Measurements from ENCODE around the gene SEMA5B. TPM values are rescaled to one million over a fixed set of nuclear protein-coding genes. Genes with fewer than 3 reads are reported as not detected.

SEMA5B gene
- total and polyA plus RNA-seq, 2 donors (not counting 1 experiment from before 2014, with no cell fraction given), result not detected

DNA sequence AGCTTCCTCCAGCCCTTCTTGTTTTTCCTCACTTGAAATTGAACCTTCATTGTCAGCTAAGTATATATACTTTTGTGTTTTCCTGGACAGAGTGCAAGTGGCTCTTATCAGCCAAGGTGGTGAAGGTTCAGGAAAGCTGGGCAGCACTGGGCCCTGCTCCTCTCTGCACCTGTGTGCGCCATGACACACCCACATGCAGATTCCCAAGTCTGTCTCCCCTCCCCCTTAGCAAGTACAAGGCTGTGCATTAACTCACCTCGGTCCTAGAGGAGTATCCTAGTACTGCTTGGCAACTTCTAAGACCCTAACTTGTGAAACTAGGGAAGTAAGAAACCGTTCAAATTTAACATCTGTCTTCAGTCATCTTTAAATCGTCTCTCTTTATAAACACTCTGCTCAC lies 146.9 kb downstream of the SEMA5B start:
- Histone ChIP-seq H3K27ac (ENCODE audit: low read length in 2 of 2) (no peak overlapping the region), H3K36me3 (replicated peaks in 1 of 2; ENCODE audit: control extremely low read depth in 1 of 2, control insufficient read depth in 1 of 2, extremely low read depth in 1 of 2, insufficient read depth in 2 of 2, low read length in 1 of 2) (peaks cover 0 to 6% of the 10 kb centered on the region in 2 experiments), H3K9ac (ENCODE audit: low read length) (no peak overlapping the region), H4K20me1 (ENCODE audit: control insufficient read depth, insufficient read depth, low read length, poor library complexity, severe bottlenecking) (no peaks in the 10 kb centered on the region), H3K4me3 (ENCODE audit: control extremely low read depth in 1 of 5, extremely low read depth in 1 of 5, insufficient read depth in 1 of 5, low read depth in 2 of 5, low read length in 4 of 5) (no peak overlapping the region), H3K27me3 (replicated peaks in 1 of 4; ENCODE audit: control extremely low read depth in 1 of 4, control insufficient read depth in 3 of 4, insufficient read depth in 4 of 4, low read length in 3 of 4) (no peaks in the 10 kb centered on the region), H3K4me2 (replicated peaks; ENCODE audit: low read depth, low read length, poor library complexity, severe bottlenecking) (no peak overlapping the region), H3K9me3 (ENCODE audit: control extremely low read depth in 1 of 3, control insufficient read depth in 2 of 3, insufficient read depth in 1 of 3, low read length in 2 of 3) (no peaks in the 10 kb centered on the region), H3K79me2 (ENCODE audit: control insufficient read depth, insufficient read depth, low read length) (no peaks in the 10 kb centered on the region), H2AFZ (ENCODE audit: insufficient read depth, low read depth, low read length, poor library complexity, severe bottlenecking) (no peak overlapping the region), H3K4me1 (ENCODE audit: control insufficient read depth in 2 of 2, insufficient read depth in 2 of 2, low read length in 2 of 2) (peaks cover 3 to 9% of the 10 kb centered on the region in 2 donors)
- 100% methylated on average over 1 of the region's 4 CpGs for WGBS (ENCODE audit: insufficient coverage)
- no peak for DNase-seq
- ChIA-PET POLR2A (no interaction called here), CTCF (no interaction called here)
- H3K9me3 Mint-ChIP-seq (ENCODE audit: insufficient read depth), result no peaks in the 10 kb centered on the region
- no peaks in the 10 kb centered on the region for H3K27me3 Mint-ChIP-seq
- ATAC-seq (ENCODE audit: low read depth), result no peak
- H3K27ac Mint-ChIP-seq, result no peak overlapping the region
- TF ChIP-seq, protein P1, sequence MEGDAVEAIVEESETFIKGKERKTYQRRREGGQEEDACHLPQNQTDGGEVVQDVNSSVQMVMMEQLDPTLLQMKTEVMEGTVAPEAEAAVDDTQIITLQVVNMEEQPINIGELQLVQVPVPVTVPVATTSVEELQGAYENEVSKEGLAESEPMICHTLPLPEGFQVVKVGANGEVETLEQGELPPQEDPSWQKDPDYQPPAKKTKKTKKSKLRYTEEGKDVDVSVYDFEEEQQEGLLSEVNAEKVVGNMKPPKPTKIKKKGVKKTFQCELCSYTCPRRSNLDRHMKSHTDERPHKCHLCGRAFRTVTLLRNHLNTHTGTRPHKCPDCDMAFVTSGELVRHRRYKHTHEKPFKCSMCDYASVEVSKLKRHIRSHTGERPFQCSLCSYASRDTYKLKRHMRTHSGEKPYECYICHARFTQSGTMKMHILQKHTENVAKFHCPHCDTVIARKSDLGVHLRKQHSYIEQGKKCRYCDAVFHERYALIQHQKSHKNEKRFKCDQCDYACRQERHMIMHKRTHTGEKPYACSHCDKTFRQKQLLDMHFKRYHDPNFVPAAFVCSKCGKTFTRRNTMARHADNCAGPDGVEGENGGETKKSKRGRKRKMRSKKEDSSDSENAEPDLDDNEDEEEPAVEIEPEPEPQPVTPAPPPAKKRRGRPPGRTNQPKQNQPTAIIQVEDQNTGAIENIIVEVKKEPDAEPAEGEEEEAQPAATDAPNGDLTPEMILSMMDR (IDR thresholded peaks at IDR 0.05), result no peak
- TF ChIP-seq EZH2 (IDR thresholded peaks at IDR 0.05; ENCODE audit: borderline replicate concordance, insufficient read depth, low read depth, low read length, poor library complexity, severe bottlenecking), result no peak
- intact Hi-C loops (cut with micrococcal nuclease), result no loop called here
- H3K4me3 Mint-ChIP-seq, result no peak overlapping the region
- H3K4me1 Mint-ChIP-seq, result peaks cover 10% of the 10 kb centered on the region

DNA sequence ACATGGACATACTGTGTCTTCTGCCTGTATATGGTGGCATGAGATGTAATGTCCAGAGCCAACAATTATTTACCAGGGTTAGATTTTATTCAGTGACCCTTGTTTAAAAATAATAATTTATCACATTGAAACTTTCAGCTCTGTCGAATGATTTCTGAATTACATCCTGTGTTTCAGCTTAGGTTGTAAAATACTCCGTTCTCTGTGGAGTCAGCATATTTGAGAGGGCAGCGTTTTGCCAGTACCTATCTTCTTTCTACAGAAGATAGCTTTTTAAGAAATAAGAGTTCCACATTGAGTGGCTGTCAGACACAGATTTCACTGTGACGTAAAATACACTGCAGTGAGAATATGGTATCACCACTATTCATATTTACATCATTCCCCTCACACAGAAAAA lies 147.4 kb downstream of the SEMA5B start:
- Histone ChIP-seq H3K4me2 (replicated peaks; ENCODE audit: low read depth, low read length, poor library complexity, severe bottlenecking) (no peak overlapping the region), H3K9ac (ENCODE audit: low read length) (no peak overlapping the region), H3K27ac (ENCODE audit: low read length in 2 of 2) (no peak overlapping the region), H2AFZ (ENCODE audit: insufficient read depth, low read depth, low read length, poor library complexity, severe bottlenecking) (no peak overlapping the region), H3K9me3 (ENCODE audit: control extremely low read depth in 1 of 3, control insufficient read depth in 2 of 3, insufficient read depth in 1 of 3, low read length in 2 of 3) (peaks cover 0 to 4% (median 0%) of the 10 kb centered on the region in 3 donors), H3K79me2 (ENCODE audit: control insufficient read depth, insufficient read depth, low read length) (no peaks in the 10 kb centered on the region), H3K4me3 (ENCODE audit: control extremely low read depth in 1 of 5, extremely low read depth in 1 of 5, insufficient read depth in 1 of 5, low read depth in 2 of 5, low read length in 4 of 5) (no peak overlapping the region), H3K4me1 (ENCODE audit: control insufficient read depth in 2 of 2, insufficient read depth in 2 of 2, low read length in 2 of 2) (peaks cover 7 to 14% of the 10 kb centered on the region in 2 donors), H3K27me3 (replicated peaks in 1 of 4; ENCODE audit: control extremely low read depth in 1 of 4, control insufficient read depth in 3 of 4, insufficient read depth in 4 of 4, low read length in 3 of 4) (no peaks in the 10 kb centered on the region), H3K36me3 (replicated peaks in 1 of 2; ENCODE audit: control extremely low read depth in 1 of 2, control insufficient read depth in 1 of 2, extremely low read depth in 1 of 2, insufficient read depth in 2 of 2, low read length in 1 of 2) (peaks cover 0 to 6% of the 10 kb centered on the region in 2 experiments), H4K20me1 (ENCODE audit: control insufficient read depth, insufficient read depth, low read length, poor library complexity, severe bottlenecking) (no peaks in the 10 kb centered on the region)
- intact Hi-C loops (cut with micrococcal nuclease), result no loop called here
- Mint-ChIP-seq H3K4me3 (no peak overlapping the region), H3K27me3 (no peaks in the 10 kb centered on the region), H3K9me3 (ENCODE audit: insufficient read depth) (no peaks in the 10 kb centered on the region), H3K27ac (no peak overlapping the region), H3K4me1 (peaks cover 11% of the 10 kb centered on the region)
- ChIA-PET CTCF (no interaction called here), POLR2A (no interaction called here)
- 100% methylated on average over 1 of the region's 4 CpGs for WGBS (ENCODE audit: insufficient coverage)
- DNase-seq (no peak), ATAC-seq (ENCODE audit: low read depth) (no peak)
- no peak for TF ChIP-seq EZH2 (IDR thresholded peaks at IDR 0.05; ENCODE audit: borderline replicate concordance, insufficient read depth, low read depth, low read length, poor library complexity, severe bottlenecking)
- TF ChIP-seq, protein P1 (IDR thresholded peaks at IDR 0.05), result no peak
